ENCODE measurements around the gene LRRC75A.

LRRC75A gene

GRCh38 chr17:16449121-16449570 lies 42.8 kb downstream of the LRRC75A start:
- TF ChIP-seq NFIC (IDR thresholded peaks at IDR 0.05) (no peak), EP300 (IDR thresholded peaks at IDR 0.05; ENCODE audit: borderline replicate concordance) (no peak), CEBPB (IDR thresholded peaks at IDR 0.05) (no peak), TAF1 (IDR thresholded peaks at IDR 0.05; ENCODE audit: low read depth) (no peak), ZBTB7A (IDR thresholded peaks at IDR 0.05; ENCODE audit: low read depth) (no peak), RAD21 (IDR thresholded peaks at IDR 0.05; ENCODE audit: low read depth) (no peak), FOXM1 (IDR thresholded peaks at IDR 0.05; ENCODE audit: borderline replicate concordance, low read depth) (no peak), TEAD4 (IDR thresholded peaks at IDR 0.05) (no peak), TCF12 (IDR thresholded peaks at IDR 0.05; ENCODE audit: low read depth) (no peak), CREB1 (IDR thresholded peaks at IDR 0.05; ENCODE audit: low read depth) (no peak), REST (IDR thresholded peaks at IDR 0.05; ENCODE audit: low read depth) (no peak), USF1 (IDR thresholded peaks at IDR 0.05) (no peak)
- TF ChIP-seq, protein P1, sequence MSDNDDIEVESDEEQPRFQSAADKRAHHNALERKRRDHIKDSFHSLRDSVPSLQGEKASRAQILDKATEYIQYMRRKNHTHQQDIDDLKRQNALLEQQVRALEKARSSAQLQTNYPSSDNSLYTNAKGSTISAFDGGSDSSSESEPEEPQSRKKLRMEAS (IDR thresholded peaks at IDR 0.05) = no peak

DNA sequence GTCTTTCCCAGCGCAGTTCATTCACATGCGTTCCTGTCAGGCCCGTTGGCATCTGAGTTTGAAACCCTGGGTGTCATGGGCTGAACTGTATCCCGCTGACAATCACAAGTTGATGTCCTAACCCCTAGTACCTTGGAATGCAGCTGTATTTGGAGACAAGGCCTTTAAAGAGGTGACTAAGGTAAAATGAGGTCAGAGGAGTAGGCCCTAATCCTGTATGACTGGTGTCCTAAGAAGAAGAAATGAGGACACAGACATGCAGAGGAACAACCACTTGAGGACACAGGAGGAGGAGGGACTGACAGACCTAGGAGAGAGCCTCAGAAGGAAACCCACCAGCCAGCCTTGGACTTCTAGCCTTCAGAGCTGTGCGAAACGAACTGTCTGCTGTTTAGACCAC lies 43.5 kb downstream of the LRRC75A start:
- TF ChIP-seq EP300 (IDR thresholded peaks at IDR 0.05; ENCODE audit: borderline replicate concordance) (no peak), TAF1 (IDR thresholded peaks at IDR 0.05; ENCODE audit: low read depth) (no peak), EGR1 (IDR thresholded peaks at IDR 0.05) (no peak), TCF12 (IDR thresholded peaks at IDR 0.05; ENCODE audit: low read depth) (no peak), FOXM1 (IDR thresholded peaks at IDR 0.05; ENCODE audit: borderline replicate concordance, low read depth) (no peak), ZBTB7A (IDR thresholded peaks at IDR 0.05; ENCODE audit: low read depth) (no peak)

- TF ChIP-seq TEAD4 (IDR thresholded peaks at IDR 0.05) = no peak
- no peak for TF ChIP-seq EP300 (IDR thresholded peaks at IDR 0.05; ENCODE audit: borderline replicate concordance)
- TF ChIP-seq, protein P1 (IDR thresholded peaks at IDR 0.05) = no peak
- no peak for TF ChIP-seq TCF12 (IDR thresholded peaks at IDR 0.05; ENCODE audit: low read depth)
- TF ChIP-seq CEBPB (IDR thresholded peaks at IDR 0.05) = no peak
- no peak for TF ChIP-seq YY1 (IDR thresholded peaks at IDR 0.05; ENCODE audit: low read depth)
- no peak for TF ChIP-seq EGR1 (IDR thresholded peaks at IDR 0.05)
- no peak for TF ChIP-seq RAD21 (IDR thresholded peaks at IDR 0.05; ENCODE audit: low read depth)
These were observed 44.3 kb downstream of the LRRC75A start for GRCh38 chr17:16447676-16448075.

GRCh38 chr17:16446338-16446983 lies 45.5 kb downstream of the LRRC75A start:
- TF ChIP-seq USF1 (IDR thresholded peaks at IDR 0.05) (no peak), NFIC (IDR thresholded peaks at IDR 0.05) (no peak), FOXM1 (IDR thresholded peaks at IDR 0.05; ENCODE audit: borderline replicate concordance, low read depth) (no peak), CEBPB (IDR thresholded peaks at IDR 0.05) (no peak)

DNA sequence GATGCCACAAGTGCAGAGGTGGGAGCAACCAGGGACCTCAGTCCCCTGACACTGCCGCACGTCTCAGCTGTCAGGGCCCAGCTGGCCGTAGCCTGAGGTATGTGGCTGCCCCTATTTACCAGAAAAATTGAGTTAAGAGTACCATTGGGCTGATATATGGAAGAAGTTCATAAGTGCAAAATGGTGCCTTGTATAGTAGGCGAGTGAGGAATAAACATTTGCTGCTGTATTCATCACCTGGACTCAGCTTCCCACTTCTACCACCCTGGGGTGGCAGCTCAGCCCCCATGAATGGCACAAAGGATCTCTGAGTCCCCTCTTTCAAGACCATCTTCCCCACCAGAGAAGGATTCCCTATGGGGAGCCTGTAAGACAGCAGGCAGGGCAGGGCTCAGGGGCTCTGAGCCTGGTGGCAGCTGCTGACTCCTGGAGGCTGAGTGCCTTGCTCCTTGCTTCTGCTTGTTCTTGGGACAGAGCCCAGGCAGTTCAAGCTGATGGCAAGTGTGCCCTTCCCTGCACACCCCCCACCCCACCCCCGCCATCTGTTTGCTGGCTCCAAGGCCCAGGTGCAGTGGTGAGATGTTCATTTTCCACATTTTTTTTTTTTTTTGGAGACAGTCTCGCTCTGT lies 47.6 kb downstream of the LRRC75A start:
- TF ChIP-seq TEAD4 (IDR thresholded peaks at IDR 0.05) (no peak), NFIC (IDR thresholded peaks at IDR 0.05) (no peak), EGR1 (IDR thresholded peaks at IDR 0.05) (no peak), YY1 (IDR thresholded peaks at IDR 0.05; ENCODE audit: low read depth) (no peak), CEBPB (IDR thresholded peaks at IDR 0.05) (no peak), RAD21 (IDR thresholded peaks at IDR 0.05; ENCODE audit: low read depth) (no peak)
- TF ChIP-seq, protein P1 (IDR thresholded peaks at IDR 0.05) = no peak

GRCh38 chr17:16443511-16444257 lies 48.3 kb downstream of the LRRC75A start:
- TF ChIP-seq YY1 (IDR thresholded peaks at IDR 0.05; ENCODE audit: low read depth) (no peak), RAD21 (IDR thresholded peaks at IDR 0.05; ENCODE audit: low read depth) (no peak), TEAD4 (IDR thresholded peaks at IDR 0.05) (no peak; the same call in 1 of the 2 replicates), ZBTB7A (IDR thresholded peaks at IDR 0.05; ENCODE audit: low read depth) (no peak), REST (IDR thresholded peaks at IDR 0.05; ENCODE audit: low read depth) (no peak), EP300 (IDR thresholded peaks at IDR 0.05; ENCODE audit: borderline replicate concordance) (no peak), FOXM1 (IDR thresholded peaks at IDR 0.05; ENCODE audit: borderline replicate concordance, low read depth) (no peak), TAF1 (IDR thresholded peaks at IDR 0.05; ENCODE audit: low read depth) (no peak), TCF12 (IDR thresholded peaks at IDR 0.05; ENCODE audit: low read depth) (no peak), EGR1 (IDR thresholded peaks at IDR 0.05) (no peak), NFIC (IDR thresholded peaks at IDR 0.05) (no peak), CREB1 (IDR thresholded peaks at IDR 0.05; ENCODE audit: low read depth) (no peak), CEBPB (IDR thresholded peaks at IDR 0.05) (no peak), USF1 (IDR thresholded peaks at IDR 0.05) (no peak)
- TF ChIP-seq, protein P1 (IDR thresholded peaks at IDR 0.05) = no peak

Data from Ishikawa (cell line).